UCSD-AML1 (cell line): ENCODE results near the gene CYP19A1.
A peak's percentile ranks its signal among the peaks of the same experiment; 100 is the strongest.

Experiments
- DNase-seq: peaks from one replicate; lab custom pipeline; 2025; ENCODE audit not compliant: unreplicated experiment; lab: John Stamatoyannopoulos, UW

Gene CYP19A1

GRCh38 chr15:51186891-51187290, 151.5 kb downstream of the CYP19A1 start:
- DNase-seq, result no peak

GRCh38 chr15:51186181-51186705, 152.2 kb downstream of the CYP19A1 start:
- DNase-seq, result no peak

GRCh38 chr15:51185213-51186159, 152.9 kb downstream of the CYP19A1 start:
- DNase-seq, result no peak

- DNase-seq, result no peak
Observed at GRCh38 chr15:51184627-51185026, 153.8 kb downstream of the CYP19A1 start.

GRCh38 chr15:51183076-51183475, 155.3 kb downstream of the CYP19A1 start:
- DNase-seq, result no peak

GRCh38 chr15:51181905-51182304, 156.5 kb downstream of the CYP19A1 start:
- DNase-seq, result no peak

GRCh38 chr15:51181221-51181620, 157.2 kb downstream of the CYP19A1 start:
- no peak for DNase-seq

- DNase-seq, result no peak
Observed at GRCh38 chr15:51180534-51180933, 157.9 kb downstream of the CYP19A1 start.

GRCh38 chr15:51180011-51180410, 158.4 kb downstream of the CYP19A1 start:
- no peak for DNase-seq

GRCh38 chr15:51172193-51172592, 166.2 kb downstream of the CYP19A1 start:
- DNase-seq, result no peak

GRCh38 chr15:51171634-51171932, 166.8 kb downstream of the CYP19A1 start:
- no peak for DNase-seq

GRCh38 chr15:51170882-51171633, 167.3 kb downstream of the CYP19A1 start:
- no peak for DNase-seq

- no peak for DNase-seq
Observed at GRCh38 chr15:51168700-51169099, 169.7 kb downstream of the CYP19A1 start.

GRCh38 chr15:51163843-51164242, 174.6 kb downstream of the CYP19A1 start:
- no peak for DNase-seq

- DNase-seq, result peak; percentile 50
Observed at GRCh38 chr15:51162865-51163762, 175.3 kb downstream of the CYP19A1 start.

- DNase-seq, result no peak
Observed at GRCh38 chr15:51161491-51162220, 176.7 kb downstream of the CYP19A1 start.

- no peak for DNase-seq
Observed at GRCh38 chr15:51160484-51160883, 177.9 kb downstream of the CYP19A1 start.
